ENCODE data around the gene BUD31. TPM values are rescaled to one million over a fixed set of nuclear protein-coding genes. Genes with fewer than 3 reads are reported as not detected.

The BUD31 gene
- total RNA-seq, 1 donor from 2014 or later: 76.4 TPM

- DNase-seq: no peak
Measured at GRCh38 chr7:99437946-99438572, 29.3 kb downstream of the BUD31 start.

DNA sequence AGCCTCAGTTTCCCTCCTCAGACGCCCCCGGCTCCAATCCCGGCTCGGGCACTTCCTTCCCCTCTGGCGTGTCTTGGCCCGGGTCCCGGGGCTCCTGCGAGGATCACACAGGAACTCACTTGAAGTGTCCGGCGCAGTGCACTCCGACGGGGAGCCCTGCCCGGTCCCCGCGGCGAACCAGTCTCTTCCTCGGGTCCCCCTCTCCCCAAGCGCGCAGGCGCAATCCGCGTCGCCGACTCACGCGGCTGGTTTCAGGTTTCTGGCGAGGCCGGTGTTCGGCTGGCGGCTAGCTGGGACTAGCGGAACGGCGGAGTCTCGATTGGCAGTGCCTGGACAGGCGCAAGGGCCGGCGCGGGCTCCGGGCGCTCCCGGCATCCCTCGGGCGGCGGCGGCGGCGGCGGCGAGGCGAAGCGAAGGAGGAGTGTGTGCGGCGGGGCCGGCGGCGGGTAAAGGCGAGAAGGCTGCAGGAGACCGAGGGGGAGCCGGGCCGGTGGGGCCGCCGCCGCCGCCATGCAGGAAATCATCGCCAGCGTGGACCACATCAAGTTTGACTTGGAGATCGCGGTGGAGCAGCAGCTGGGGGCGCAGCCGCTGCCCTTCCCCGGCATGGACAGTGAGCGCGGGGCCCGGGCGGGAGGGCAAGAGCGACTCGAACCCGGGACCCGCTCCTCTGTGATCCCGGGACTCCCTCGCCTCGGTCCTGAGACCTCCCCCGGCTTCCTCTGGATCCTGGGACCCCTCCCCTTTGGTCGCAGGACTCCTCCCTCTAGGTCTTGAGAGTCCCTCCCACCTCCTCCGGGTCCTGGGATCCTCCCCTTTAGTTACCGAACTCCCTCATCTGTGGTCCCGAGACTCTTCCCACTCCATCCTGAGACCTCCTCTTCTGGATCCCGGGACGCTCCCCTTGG is 30.1 kb downstream of the BUD31 start, which contains the start of the genes CPSF4 and PTCD1:
TSS of gene CPSF4 (plus strand) at position 371 of the 908 bp plus-strand sequence. CDS start at position 511, 140 bp downstream.
TSS of gene PTCD1 (minus strand) at position 226 of the 908 bp plus-strand sequence. CDS start 3,556 bp downstream, outside the sequence.
- DNase-seq: peak; percentile 96

DNA sequence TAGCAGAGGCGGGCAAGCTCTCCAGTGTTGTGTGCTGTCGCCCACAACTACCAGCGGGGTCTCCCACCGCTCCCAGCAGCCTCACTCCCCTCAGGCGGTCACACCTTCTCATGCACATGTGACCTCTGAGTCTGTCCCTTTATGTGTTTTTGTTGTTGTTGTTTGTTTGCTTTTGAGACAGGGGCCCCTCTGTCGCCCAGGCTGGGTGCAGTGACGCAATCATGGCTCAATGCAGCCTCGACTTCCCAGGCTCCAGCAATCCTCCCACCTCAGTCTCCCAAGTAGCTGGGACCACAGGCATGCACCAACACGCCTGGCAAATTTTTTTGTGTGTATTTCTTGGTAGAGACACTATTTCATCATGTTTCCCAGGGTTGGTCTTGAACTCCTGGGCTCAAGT is 31.4 kb downstream of the BUD31 start:
- DNase-seq: no peak

DNA sequence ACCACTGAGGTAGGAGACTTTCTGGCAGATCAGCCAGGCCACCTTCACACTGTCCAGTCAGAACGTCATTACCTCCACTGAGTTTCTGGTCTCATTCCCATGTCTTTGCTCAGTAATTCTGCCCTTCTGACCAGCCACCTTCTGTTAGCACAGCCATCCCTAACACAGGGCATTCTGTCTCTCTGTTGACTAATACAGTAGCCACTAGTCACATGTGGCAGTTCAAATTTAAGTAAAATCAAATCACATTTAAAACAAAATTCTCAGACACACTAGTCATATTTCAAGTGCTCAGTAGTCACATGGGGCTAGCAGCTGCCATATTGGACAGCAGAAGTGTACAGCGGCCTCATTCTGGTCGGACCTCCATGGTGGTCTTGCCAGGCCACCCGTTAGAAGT is 37.3 kb downstream of the BUD31 start:
- no peak for DNase-seq

DNA sequence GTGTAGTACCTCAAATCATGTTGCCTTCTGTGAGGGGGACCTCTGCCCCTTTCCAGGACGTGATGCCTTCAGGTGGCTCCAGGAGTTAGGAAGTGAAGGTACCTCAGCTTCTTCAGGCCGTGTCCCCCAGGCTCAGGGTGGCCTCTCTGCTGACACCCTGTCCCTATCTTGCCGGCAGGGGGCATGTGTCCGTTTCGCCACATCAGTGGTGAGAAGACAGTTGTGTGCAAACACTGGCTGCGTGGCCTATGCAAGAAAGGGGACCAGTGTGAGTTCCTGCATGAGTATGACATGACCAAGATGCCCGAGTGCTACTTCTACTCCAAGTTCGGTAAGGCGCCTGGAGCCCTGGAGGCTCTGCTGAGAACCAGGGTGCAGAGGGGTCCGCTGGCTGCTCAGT is 39.2 kb downstream of the BUD31 start:
- no peak for DNase-seq

- no peak for DNase-seq
Measured at GRCh38 chr7:99448855-99449254, 40.1 kb downstream of the BUD31 start.

DNA sequence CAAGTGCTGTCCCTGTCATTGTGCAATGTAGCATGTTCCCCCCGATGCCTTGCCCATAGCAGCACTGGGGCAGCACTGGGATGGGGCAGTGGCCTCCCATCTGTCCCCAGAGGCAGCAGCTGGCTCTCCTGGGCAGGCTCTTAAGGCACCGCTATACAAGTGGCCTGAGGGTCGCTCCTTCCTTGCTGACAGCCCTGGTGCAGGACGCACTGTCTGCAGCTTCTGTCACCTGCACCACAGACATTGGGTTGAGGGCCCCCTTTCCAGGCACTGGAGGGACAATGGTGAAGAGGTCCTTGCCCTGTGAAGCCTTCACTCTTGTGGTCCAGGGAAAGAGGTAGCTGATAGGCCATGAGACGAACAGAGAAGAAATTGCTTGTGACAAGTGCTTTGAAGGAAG is 40.6 kb downstream of the BUD31 start:
- no peak for DNase-seq

DNA sequence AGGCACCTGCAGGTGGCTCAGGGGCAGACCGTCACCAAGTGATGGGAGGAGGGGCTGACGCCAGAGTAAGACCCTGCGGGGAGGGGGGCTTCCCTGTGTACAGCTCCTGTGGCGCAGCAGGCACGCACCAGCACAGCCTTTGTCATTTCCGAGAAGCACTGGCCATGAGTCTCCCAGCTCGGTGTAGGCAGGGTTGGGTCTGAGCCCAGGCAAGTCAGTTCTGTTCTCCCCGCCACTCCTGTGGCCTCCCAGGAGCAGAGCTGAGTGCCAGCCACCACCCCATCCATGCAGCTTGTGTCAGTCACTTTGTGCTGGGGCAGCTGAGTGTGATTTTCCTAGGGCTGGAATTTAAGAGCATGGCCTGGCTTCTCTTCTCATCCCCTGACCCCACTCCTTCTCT is 43.2 kb downstream of the BUD31 start:
- DNase-seq: no peak

GRCh38 chr7:99452541-99452940 is 43.8 kb downstream of the BUD31 start:
- no peak for DNase-seq

- no peak for DNase-seq
Measured at GRCh38 chr7:99453105-99453504, 44.3 kb downstream of the BUD31 start.

DNA sequence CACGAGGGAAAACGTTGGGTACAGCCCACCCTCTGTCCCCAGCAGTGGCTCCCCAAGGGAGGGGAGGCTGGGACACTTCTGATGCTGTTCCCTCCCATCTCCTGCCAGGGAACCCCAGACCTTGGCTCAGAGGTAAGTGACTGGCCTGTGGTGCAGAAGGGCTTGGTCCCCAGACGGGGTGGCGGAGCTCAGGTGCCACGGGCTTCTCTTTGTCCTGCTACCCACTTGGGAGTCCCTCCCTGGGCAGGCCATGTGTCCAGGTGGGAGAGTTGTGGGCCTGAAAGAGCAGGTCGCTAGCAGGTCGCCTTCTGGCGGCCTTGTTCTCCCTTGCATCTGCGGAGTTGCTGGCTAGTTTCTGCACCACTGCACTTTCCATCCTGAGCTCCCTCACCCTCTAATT is 47.1 kb downstream of the BUD31 start:
- DNase-seq: no peak

DNA sequence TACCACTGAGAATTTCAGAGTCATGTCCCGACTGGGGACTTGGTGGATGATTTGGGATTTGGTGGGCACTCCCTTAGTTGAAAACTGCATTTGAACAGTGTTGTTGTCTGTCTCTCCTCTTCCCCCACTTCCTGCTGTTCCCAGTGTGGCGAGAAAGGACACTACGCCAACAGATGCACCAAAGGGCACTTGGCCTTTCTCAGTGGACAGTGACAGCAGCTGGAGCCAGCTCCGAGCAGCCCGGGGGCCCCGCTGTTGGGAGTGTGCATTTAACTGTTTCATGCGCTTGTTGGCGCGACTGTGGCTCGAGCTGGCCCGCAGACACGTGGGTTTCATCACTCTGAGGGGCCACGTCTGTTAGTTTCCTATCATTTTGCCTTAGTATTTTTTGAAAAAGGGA is 47.5 kb downstream of the BUD31 start:
- no peak for DNase-seq

DNA sequence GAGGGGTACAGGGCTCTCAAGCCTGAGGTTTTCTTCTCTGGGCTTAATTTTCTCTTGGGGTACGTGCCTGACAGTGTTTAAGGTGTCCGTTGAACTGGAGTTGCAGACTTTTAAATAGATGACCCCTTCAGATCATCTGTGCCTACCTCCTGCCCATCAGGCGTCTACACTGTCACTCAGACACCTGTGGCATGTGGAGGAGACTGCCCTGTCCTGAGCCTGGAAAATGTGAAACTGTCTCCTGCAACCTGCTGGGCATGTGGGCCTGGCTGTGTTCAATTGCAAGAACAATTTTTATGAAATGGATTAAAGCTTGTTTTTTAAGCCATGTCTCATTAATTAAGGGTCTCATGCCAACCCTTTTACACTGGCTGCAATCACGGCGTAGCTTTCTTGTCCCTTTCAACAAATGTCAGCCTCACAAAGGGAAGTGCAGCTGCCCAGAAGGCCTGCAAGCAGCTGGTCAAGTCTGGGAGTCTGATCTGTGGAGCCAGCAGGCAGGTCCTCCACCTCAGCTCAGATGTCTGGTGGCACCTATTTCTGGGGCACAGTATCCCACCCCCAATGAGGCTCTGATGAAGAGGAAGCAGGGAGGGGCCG is 48.4 kb downstream of the BUD31 start:
- DNase-seq: no peak

GRCh38 chr7:99457650-99458493 is 49.1 kb downstream of the BUD31 start:
- peak; percentile 49 for DNase-seq

DNA sequence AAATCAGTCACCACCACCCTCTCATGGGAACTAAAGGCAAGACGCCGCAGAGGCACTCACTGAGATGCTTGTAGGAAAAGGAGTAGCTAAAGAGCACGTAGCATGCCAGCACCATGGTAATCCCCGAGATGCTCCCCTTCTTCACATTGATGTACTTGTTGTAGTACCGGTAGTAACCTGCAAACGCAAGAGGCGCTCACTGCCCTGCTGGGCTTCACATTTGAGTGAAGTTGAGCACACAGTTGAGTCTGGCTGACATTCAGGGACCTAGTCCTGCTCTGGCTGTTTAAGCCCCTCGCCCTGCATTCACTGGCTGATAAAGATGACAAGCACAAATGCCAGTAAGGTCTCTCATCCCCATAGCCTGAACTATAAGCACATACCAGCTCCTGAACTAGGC is 50.3 kb downstream of the BUD31 start:
- DNase-seq: peak; percentile 47

GRCh38 chr7:99460651-99461050 is 51.9 kb downstream of the BUD31 start:
- no peak for DNase-seq

DNA sequence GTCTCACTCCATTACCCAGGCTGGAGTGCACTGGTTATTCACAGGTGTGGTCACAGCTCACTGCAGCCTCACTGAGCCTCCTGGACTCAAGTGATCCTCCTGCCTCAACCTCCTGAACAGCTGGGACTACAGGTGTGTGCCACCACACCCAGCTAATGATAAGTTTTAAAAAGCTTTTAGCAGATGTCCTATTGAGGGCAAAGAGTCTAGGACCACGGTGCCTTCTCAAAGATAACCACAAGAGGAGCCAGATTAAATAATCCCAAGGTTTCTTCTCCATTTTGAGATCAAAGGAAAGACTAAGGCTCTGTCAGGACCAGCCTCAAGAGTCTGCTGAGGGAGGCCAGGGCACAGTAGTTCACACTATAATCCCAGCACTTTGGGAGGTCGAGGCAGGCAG is 52.5 kb downstream of the BUD31 start:
- DNase-seq: no peak

DNA sequence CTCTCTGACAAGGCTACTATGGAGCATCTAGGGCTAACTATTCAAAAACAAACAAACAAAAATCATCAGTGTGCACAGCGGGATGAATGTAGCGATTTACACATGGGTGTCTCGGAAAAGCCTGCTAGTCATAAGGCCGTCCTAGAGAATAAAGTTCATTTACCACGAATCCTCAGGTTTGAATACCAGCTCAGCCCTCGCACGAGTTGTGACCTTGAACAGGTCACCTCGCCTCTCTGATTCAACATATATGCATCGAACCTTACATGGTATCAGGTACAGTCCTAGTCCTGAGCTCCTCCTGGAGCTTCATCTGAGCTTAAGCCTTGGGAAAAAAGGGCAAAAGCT is 56.6 kb downstream of the BUD31 start:
- DNase-seq: no peak

- no peak for DNase-seq
Measured at GRCh38 chr7:99468336-99468918, 59.7 kb downstream of the BUD31 start.

All from dermis blood vessel endothelial cell (primary cell).